NCI-H1417 (cell line): ENCODE data around the gene CALB2.
"Not testable (repeated sequence)": the region's sequence is repeated elsewhere in the genome, so short reads cannot be mapped to it uniquely, and the experiment has no call there.

Source experiments
- DNase-seq, 3 experiments: peaks; one replicate each; lab custom pipeline; 2025; lab: John Stamatoyannopoulos, UW

The CALB2 gene

GRCh38 chr16:71352963-71353460 lies 5.5 kb upstream of the CALB2 start:
- DNase-seq = no peak

- DNase-seq = peak in 1 of 3 experiments; percentile 15
These were observed 4.8 kb upstream of the CALB2 start for GRCh38 chr16:71353736-71354135.

- DNase-seq = no peak
These were observed 4.4 kb upstream of the CALB2 start for GRCh38 chr16:71354156-71354555.

- no peak for DNase-seq
These were observed 2.3 kb upstream of the CALB2 start for GRCh38 chr16:71356051-71356740.

- DNase-seq = not testable (repeated sequence)
These were observed 1.6 kb upstream of the CALB2 start for GRCh38 chr16:71356936-71357335.

GRCh38 chr16:71357681-71358080 lies 842 bp upstream of the CALB2 start:
- peak in 2 of 3 experiments; percentile 11 to 43 for DNase-seq

GRCh38 chr16:71359431-71359830 lies 908 bp downstream of the CALB2 start:
- no peak for DNase-seq

- DNase-seq = no peak
These were observed 1.9 kb downstream of the CALB2 start for GRCh38 chr16:71360378-71360777.

GRCh38 chr16:71364133-71364681 lies 5.7 kb downstream of the CALB2 start:
- DNase-seq = peak in 2 of 3 experiments; percentile 8 to 58

GRCh38 chr16:71365021-71365420 lies 6.5 kb downstream of the CALB2 start:
- DNase-seq = no peak

GRCh38 chr16:71367241-71367976 lies 8.9 kb downstream of the CALB2 start:
- DNase-seq = peak in 2 of 3 experiments; percentile 16 to 18

- DNase-seq = no peak
These were observed 10.4 kb downstream of the CALB2 start for GRCh38 chr16:71368958-71369357.

- DNase-seq = no peak
These were observed 11.0 kb downstream of the CALB2 start for GRCh38 chr16:71369494-71369893.

GRCh38 chr16:71371237-71371636 lies 12.7 kb downstream of the CALB2 start:
- no peak for DNase-seq

GRCh38 chr16:71373073-71373472 lies 14.6 kb downstream of the CALB2 start:
- no peak for DNase-seq

- DNase-seq = no peak
These were observed 18.1 kb downstream of the CALB2 start for GRCh38 chr16:71376465-71377157.

GRCh38 chr16:71379711-71380110 lies 21.2 kb downstream of the CALB2 start:
- no peak for DNase-seq

- DNase-seq = no peak
These were observed 22.3 kb downstream of the CALB2 start for GRCh38 chr16:71380831-71381230.

- DNase-seq = peak in 2 of 3 experiments; percentile 22 to 61
These were observed 24.7 kb downstream of the CALB2 start for GRCh38 chr16:71383054-71383773.

GRCh38 chr16:71384073-71384724 lies 25.7 kb downstream of the CALB2 start:
- DNase-seq = peak in 2 of 3 experiments; percentile 11 to 19
